Measurements from ENCODE around the gene MAN1A1.

The MAN1A1 gene

GRCh38 chr6:119240257-119241110 lies 109.1 kb downstream of the MAN1A1 start:
- DNase-seq (ENCODE audit: low read depth) = no peak
- H3K4me3 ChIP-seq (ENCODE audit: low read length) = no peak overlapping the region
- TF ChIP-seq CTCF (conservative IDR thresholded peaks at IDR 0.05; ENCODE audit: low read depth, low read length) = no peak

GRCh38 chr6:119237177-119237715 lies 112.3 kb downstream of the MAN1A1 start:
- no peak for DNase-seq (ENCODE audit: low read depth)
- TF ChIP-seq CTCF (conservative IDR thresholded peaks at IDR 0.05; ENCODE audit: low read depth, low read length) = no peak
- H3K4me3 ChIP-seq (ENCODE audit: low read length) = no peak overlapping the region

DNA sequence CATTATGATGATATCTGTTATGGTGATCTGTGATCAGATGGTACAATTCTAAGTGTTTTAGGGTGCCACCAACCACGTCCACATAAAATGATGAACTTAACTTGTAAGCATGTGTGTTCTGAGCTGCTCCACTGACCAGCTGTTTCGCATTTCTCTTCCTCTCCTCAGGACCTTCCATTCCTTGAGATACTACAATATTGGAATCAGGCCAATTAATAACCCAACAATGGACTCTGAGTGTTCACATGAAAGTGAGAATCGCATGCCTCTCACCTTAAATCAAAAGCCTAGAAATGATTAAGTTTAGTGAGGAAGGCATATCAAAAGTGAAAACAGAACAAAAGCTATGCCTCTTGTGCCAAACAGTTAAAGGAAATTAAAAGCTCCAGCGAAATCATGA lies 114.6 kb downstream of the MAN1A1 start:
- no peak for DNase-seq (ENCODE audit: low read depth)
- H3K4me3 ChIP-seq (ENCODE audit: low read length) = no peak overlapping the region
- no peak for TF ChIP-seq CTCF (conservative IDR thresholded peaks at IDR 0.05; ENCODE audit: low read depth, low read length)

GRCh38 chr6:119234457-119234856 lies 115.1 kb downstream of the MAN1A1 start:
- TF ChIP-seq CTCF (conservative IDR thresholded peaks at IDR 0.05; ENCODE audit: low read depth, low read length) = no peak
- no peak for DNase-seq (ENCODE audit: low read depth)
- H3K4me3 ChIP-seq (ENCODE audit: low read length) = no peak overlapping the region

GRCh38 chr6:119233312-119233984 lies 116.1 kb downstream of the MAN1A1 start:
- peak; percentile 30 for DNase-seq (ENCODE audit: low read depth)
- no peak overlapping the region for H3K4me3 ChIP-seq (ENCODE audit: low read length)
- TF ChIP-seq CTCF (conservative IDR thresholded peaks at IDR 0.05; ENCODE audit: low read depth, low read length) = no peak

DNA sequence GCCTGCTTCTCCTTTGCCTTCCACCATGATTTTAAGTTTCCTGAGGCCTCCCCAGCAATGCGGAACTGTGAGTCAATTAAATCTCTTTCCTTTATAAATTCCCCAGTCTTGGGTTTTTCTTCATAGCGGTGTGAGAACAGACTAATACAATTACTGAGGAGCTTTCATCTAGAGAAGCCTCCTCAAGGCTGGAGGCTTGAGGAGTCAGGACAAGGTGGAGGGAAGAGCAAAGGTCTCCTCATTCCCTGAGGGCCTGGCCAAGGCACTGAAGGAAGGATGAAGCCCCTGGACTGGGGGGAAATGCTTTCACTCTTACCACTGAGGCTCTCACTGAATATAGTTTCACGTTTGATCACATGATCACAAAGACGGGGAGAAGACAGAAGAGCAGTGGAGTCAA lies 118.2 kb downstream of the MAN1A1 start:
- no peak overlapping the region for H3K4me3 ChIP-seq (ENCODE audit: low read length)
- no peak for TF ChIP-seq CTCF (conservative IDR thresholded peaks at IDR 0.05; ENCODE audit: low read depth, low read length)
- DNase-seq (ENCODE audit: low read depth) = no peak
